Immature natural killer cell (primary cell): Measurements from ENCODE around the gene GGT7. TPM values are rescaled to one million over a fixed set of nuclear protein-coding genes. Genes with fewer than 3 reads are reported as not detected.

ENCODE experiments used
- DNase-seq, 3 donors: peaks; one replicate each; pipeline ENCODE4 v3.0.0; 2022; ENCODE audit warnings: mixed read lengths in 1 of 3
- H3K27ac Mint-ChIP-seq, 6 donors: one replicate each; pipeline ENCODE4 v1.8.0; 2020; ENCODE audit warnings: mixed read lengths in 6 of 6, mild to moderate bottlenecking in 5 of 6, inconsistent platforms in 4 of 6, moderate library complexity in 3 of 6
- H3K27me3 Mint-ChIP-seq, 3 donors: one replicate each; pipeline ENCODE4 v1.8.0; 2020 to 2021; ENCODE audit warnings: low read depth in 3 of 3, mild to moderate bottlenecking in 3 of 3, mixed read lengths in 3 of 3, moderate library complexity in 3 of 3, inconsistent platforms in 1 of 3
- H3K36me3 Mint-ChIP-seq, 3 donors: one replicate each; pipeline ENCODE4 v1.8.0; 2020; ENCODE audit warnings: mixed read lengths in 3 of 3, inconsistent platforms in 2 of 3, mild to moderate bottlenecking in 2 of 3
- H3K4me1 Mint-ChIP-seq, 2 donors: one replicate each; pipeline ENCODE4 v1.8.0; 2020; ENCODE audit warnings: inconsistent platforms in 2 of 2, mild to moderate bottlenecking in 2 of 2, mixed read lengths in 2 of 2, moderate library complexity in 1 of 2
- H3K4me3 Mint-ChIP-seq, 5 donors: one replicate each; pipeline ENCODE4 v1.8.0; 2020; ENCODE audit warnings: mild to moderate bottlenecking in 5 of 5, mixed read lengths in 5 of 5, inconsistent platforms in 3 of 5, moderate library complexity in 3 of 5
- H3K9me3 Mint-ChIP-seq, 6 donors: one replicate each; pipeline ENCODE4 v1.8.0; 2020; ENCODE audit warnings: mild to moderate bottlenecking in 6 of 6, mixed read lengths in 6 of 6, inconsistent platforms in 4 of 6, moderate library complexity in 3 of 6
- polyA plus RNA-seq, 3 donors: library from polyadenylated mRNA; unstranded; fragments of 300-500 nt; fragmentation: Illumina TruSeq; gene quantifications; one replicate each; pipeline ENCODE4 v1.2.3, GENCODE V29; 2021

Gene GGT7
- polyA plus RNA-seq, 3 donors from 2014 or later, result 0.85 to 2.6 (median 0.94) TPM

GRCh38 chr20:34875642-34876405 lies 3.2 kb upstream of the GGT7 start:
- no peaks in the 10 kb centered on the region for H3K36me3 Mint-ChIP-seq

GRCh38 chr20:34874094-34874654 lies 1.5 kb upstream of the GGT7 start:
- Mint-ChIP-seq H3K27me3 (peaks cover 4 to 16% (median 13%) of the 10 kb centered on the region in 3 donors), H3K4me1 (peaks cover 48 to 55% of the 10 kb centered on the region in 2 donors), H3K9me3 (peaks cover 0 to 2% (median 0%) of the 10 kb centered on the region in 6 donors), H3K4me3 (peak overlapping the region; percentile 70 to 88 (median 86)), H3K27ac (peak overlapping the region in 2 of 6 donors; percentile 8 to 45), H3K36me3 (no peaks in the 10 kb centered on the region)
- DNase-seq, result peak; percentile 13 to 20 (median 14)

More at GRCh38 chr20:34875642-34876405, 3.2 kb upstream of the GGT7 start:
- DNase-seq, result no peak
- Mint-ChIP-seq H3K4me1 (peaks cover 48 to 55% of the 10 kb centered on the region in 2 donors), H3K9me3 (peaks cover 0 to 2% (median 0%) of the 10 kb centered on the region in 6 donors), H3K27ac (peak overlapping the region in 5 of 6 donors; percentile 42 to 78 (median 66)), H3K27me3 (peaks cover 2 to 16% (median 13%) of the 10 kb centered on the region in 3 donors), H3K4me3 (peak overlapping the region; percentile 81 to 90 (median 87))

GRCh38 chr20:34873583-34874093 lies 982 bp upstream of the GGT7 start:
- peaks cover 48 to 55% of the 10 kb centered on the region in 2 donors for H3K4me1 Mint-ChIP-seq
- peak overlapping the region in 4 of 6 donors; percentile 8 to 73 (median 36) for H3K27ac Mint-ChIP-seq
- no peak for DNase-seq
- H3K9me3 Mint-ChIP-seq, result peaks cover 0 to 2% (median 0%) of the 10 kb centered on the region in 6 donors
- no peaks in the 10 kb centered on the region for H3K36me3 Mint-ChIP-seq
- peak overlapping the region; percentile 70 to 88 (median 86) for H3K4me3 Mint-ChIP-seq
- H3K27me3 Mint-ChIP-seq, result peaks cover 4 to 16% (median 13%) of the 10 kb centered on the region in 3 donors

- no peaks in the 10 kb centered on the region for H3K36me3 Mint-ChIP-seq
- H3K4me3 Mint-ChIP-seq, result peak overlapping the region; percentile 70 to 85 (median 79)
- DNase-seq, result no peak
- peaks cover 4 to 16% (median 14%) of the 10 kb centered on the region in 3 donors for H3K27me3 Mint-ChIP-seq
- H3K4me1 Mint-ChIP-seq, result peaks cover 44 to 53% of the 10 kb centered on the region in 2 donors
- H3K9me3 Mint-ChIP-seq, result peaks cover 0 to 2% (median 0%) of the 10 kb centered on the region in 6 donors
- H3K27ac Mint-ChIP-seq, result peak overlapping the region in 4 of 6 donors; percentile 20 to 82 (median 63)
Observed at GRCh38 chr20:34871966-34872621, 562 bp downstream of the GGT7 start.

GRCh38 chr20:34871320-34871926 lies 1.2 kb downstream of the GGT7 start:
- Mint-ChIP-seq H3K27ac (peak overlapping the region in 1 of 6 donors; percentile 74), H3K27me3 (peaks cover 4 to 14% (median 13%) of the 10 kb centered on the region in 3 donors), H3K4me1 (peaks cover 40 to 48% of the 10 kb centered on the region in 2 donors)

GRCh38 chr20:34864216-34864615 lies 8.4 kb downstream of the GGT7 start:
- peaks cover 0 to 1% (median 0%) of the 10 kb centered on the region in 3 donors for H3K27me3 Mint-ChIP-seq
- no peak for DNase-seq
- peak overlapping the region in 2 of 6 donors; percentile 8 to 47 for H3K27ac Mint-ChIP-seq
- peaks cover 0 to 11% of the 10 kb centered on the region in 2 donors for H3K4me1 Mint-ChIP-seq
- H3K36me3 Mint-ChIP-seq, result peaks cover 0 to 11% (median 8%) of the 10 kb centered on the region in 3 donors
- no peaks in the 10 kb centered on the region for H3K9me3 Mint-ChIP-seq
- H3K4me3 Mint-ChIP-seq, result no peak overlapping the region

More at GRCh38 chr20:34871320-34871926, 1.2 kb downstream of the GGT7 start:
- Mint-ChIP-seq H3K4me3 (peak overlapping the region; percentile 36 to 85 (median 79)), H3K9me3 (peaks cover 0 to 2% (median 0%) of the 10 kb centered on the region in 6 donors), H3K36me3 (no peaks in the 10 kb centered on the region)
- DNase-seq, result no peak

GRCh38 chr20:34863421-34863965 lies 9.2 kb downstream of the GGT7 start:
- no peak for DNase-seq
- Mint-ChIP-seq H3K27ac (no peak overlapping the region), H3K27me3 (peaks cover 0 to 1% (median 0%) of the 10 kb centered on the region in 3 donors), H3K9me3 (no peaks in the 10 kb centered on the region), H3K4me1 (peaks cover 0 to 11% of the 10 kb centered on the region in 2 donors), H3K36me3 (peaks cover 0 to 11% (median 8%) of the 10 kb centered on the region in 3 donors), H3K4me3 (no peak overlapping the region)

- Mint-ChIP-seq H3K4me1 (peaks cover 0 to 11% of the 10 kb centered on the region in 2 donors), H3K27me3 (no peaks in the 10 kb centered on the region), H3K9me3 (no peaks in the 10 kb centered on the region), H3K36me3 (peaks cover 0 to 11% (median 11%) of the 10 kb centered on the region in 3 donors), H3K4me3 (no peak overlapping the region), H3K27ac (no peak overlapping the region)
- DNase-seq, result no peak
Observed at GRCh38 chr20:34862724-34863123, 9.9 kb downstream of the GGT7 start.

GRCh38 chr20:34861386-34862084 lies 11.1 kb downstream of the GGT7 start:
- Mint-ChIP-seq H3K36me3 (peaks cover 3 to 11% (median 11%) of the 10 kb centered on the region in 3 donors), H3K27ac (no peak overlapping the region)

GRCh38 chr20:34859826-34860545 lies 12.7 kb downstream of the GGT7 start:
- Mint-ChIP-seq H3K27ac (no peak overlapping the region), H3K9me3 (no peaks in the 10 kb centered on the region), H3K4me1 (peaks cover 0 to 5% of the 10 kb centered on the region in 2 donors), H3K4me3 (no peak overlapping the region), H3K27me3 (no peaks in the 10 kb centered on the region), H3K36me3 (peaks cover 3 to 14% (median 9%) of the 10 kb centered on the region in 3 donors)
- DNase-seq, result no peak

More at GRCh38 chr20:34861386-34862084, 11.1 kb downstream of the GGT7 start:
- H3K4me1 Mint-ChIP-seq, result peaks cover 0 to 11% of the 10 kb centered on the region in 2 donors
- no peak overlapping the region for H3K4me3 Mint-ChIP-seq
- no peaks in the 10 kb centered on the region for H3K9me3 Mint-ChIP-seq
- DNase-seq, result no peak
- no peaks in the 10 kb centered on the region for H3K27me3 Mint-ChIP-seq

- no peak overlapping the region for H3K4me3 Mint-ChIP-seq
- H3K4me1 Mint-ChIP-seq, result peaks cover 0 to 1% of the 10 kb centered on the region in 2 donors
- H3K27ac Mint-ChIP-seq, result no peak overlapping the region
- no peaks in the 10 kb centered on the region for H3K27me3 Mint-ChIP-seq
- H3K9me3 Mint-ChIP-seq, result no peaks in the 10 kb centered on the region
- DNase-seq, result no peak
- peaks cover 3 to 14% (median 9%) of the 10 kb centered on the region in 3 donors for H3K36me3 Mint-ChIP-seq
Observed at GRCh38 chr20:34859367-34859766, 13.3 kb downstream of the GGT7 start.

GRCh38 chr20:34852298-34852697 lies 20.4 kb downstream of the GGT7 start:
- H3K27ac Mint-ChIP-seq, result no peak overlapping the region
- H3K4me1 Mint-ChIP-seq, result no peaks in the 10 kb centered on the region
- H3K9me3 Mint-ChIP-seq, result no peaks in the 10 kb centered on the region
- peaks cover 3 to 7% (median 7%) of the 10 kb centered on the region in 3 donors for H3K36me3 Mint-ChIP-seq
- no peaks in the 10 kb centered on the region for H3K27me3 Mint-ChIP-seq
- no peak for DNase-seq
- no peak overlapping the region for H3K4me3 Mint-ChIP-seq
